H9 (cell line): Measurements from ENCODE around the gene DCLRE1A. TPM values are rescaled to one million over a fixed set of nuclear protein-coding genes. Genes with fewer than 3 reads are reported as not detected.

Experiments
- DNase-seq: peaks from one replicate; pipeline ENCODE4 v3.0.0-alpha.2; 2017
- H2AFZ ChIP-seq: one replicate; pipeline ENCODE4 v1.6.1; 2013; ENCODE audit warnings: mild to moderate bottlenecking, low read length, control low read depth, moderate library complexity
- H2AK5ac ChIP-seq: 2 replicates; pipeline ENCODE4 v1.6.1; 2013; ENCODE audit warnings: low read length, control low read depth, mixed read lengths; ENCODE audit not compliant: insufficient read length
- H2BK120ac ChIP-seq: one replicate; pipeline ENCODE4 v1.6.1; 2013; ENCODE audit warnings: low read depth, mild to moderate bottlenecking, low read length, control low read depth, inconsistent platforms; ENCODE audit not compliant: poor library complexity, severe bottlenecking
- H2BK12ac ChIP-seq: 2 replicates; pipeline ENCODE4 v1.6.1; 2013; ENCODE audit warnings: low read length, control low read depth, mixed read lengths, low read depth; ENCODE audit not compliant: insufficient read length
- H2BK15ac ChIP-seq: 2 replicates; pipeline ENCODE4 v1.6.1; 2013; ENCODE audit warnings: low read depth, low read length, control low read depth
- H2BK20ac ChIP-seq: one replicate; pipeline ENCODE4 v1.6.1; 2013; ENCODE audit warnings: low read depth, mild to moderate bottlenecking, low read length, control low read depth, inconsistent platforms; ENCODE audit not compliant: poor library complexity, severe bottlenecking
- H2BK5ac ChIP-seq: 2 replicates; pipeline ENCODE4 v1.6.1; 2013; ENCODE audit warnings: low read length, control low read depth, mixed read lengths; ENCODE audit not compliant: insufficient read length
- H3K14ac ChIP-seq: 2 replicates; pipeline ENCODE4 v1.6.1; 2013; ENCODE audit warnings: low read length, control low read depth; ENCODE audit not compliant: insufficient read depth
- H3K18ac ChIP-seq: 2 replicates; pipeline ENCODE4 v1.6.1; 2013; ENCODE audit warnings: low read depth, mild to moderate bottlenecking, mixed read lengths, low read length, control low read depth; ENCODE audit not compliant: insufficient read length
- H3K23ac ChIP-seq: 2 replicates; pipeline ENCODE4 v1.6.1; 2013; ENCODE audit warnings: low read length, control low read depth, mixed read lengths, low read depth; ENCODE audit not compliant: insufficient read length
- H3K23me2 ChIP-seq: 2 replicates; pipeline ENCODE4 v1.6.1; 2013; ENCODE audit warnings: low read depth, mild to moderate bottlenecking, mixed read lengths, low read length, control low read depth; ENCODE audit not compliant: insufficient read length, poor library complexity, severe bottlenecking
- H3K27ac ChIP-seq: 2 replicates; pipeline ENCODE4 v1.5.1; 2013; ENCODE audit warnings: low read length, control low read depth, mixed read lengths, low read depth; ENCODE audit not compliant: insufficient read length
- H3K27me3 ChIP-seq: 2 replicates; pipeline ENCODE4 v1.6.1; 2013; ENCODE audit warnings: low read length, control low read depth, inconsistent platforms; ENCODE audit not compliant: insufficient read depth
- H3K4ac ChIP-seq: 2 replicates; pipeline ENCODE4 v1.6.1; 2013; ENCODE audit warnings: low read depth, mild to moderate bottlenecking, control low read depth, inconsistent platforms, low read length, moderate library complexity
- H3K4me1 ChIP-seq: 2 replicates; pipeline ENCODE4 v1.6.1; 2013; ENCODE audit warnings: low read length, control low read depth, inconsistent platforms; ENCODE audit not compliant: insufficient read depth
- H3K4me2 ChIP-seq: 2 replicates; pipeline ENCODE4 v1.6.1; 2013; ENCODE audit warnings: low read length, control low read depth, mixed read lengths; ENCODE audit not compliant: insufficient read length, insufficient read depth
- H3K56ac ChIP-seq: 2 replicates; pipeline ENCODE4 v1.6.1; 2013; ENCODE audit warnings: low read depth, mild to moderate bottlenecking, mixed read lengths, low read length, control low read depth; ENCODE audit not compliant: insufficient read length
- H3K79me1 ChIP-seq: 2 replicates; pipeline ENCODE4 v1.6.1; 2013; ENCODE audit warnings: low read depth, mild to moderate bottlenecking, moderate library complexity, low read length, control low read depth, inconsistent platforms; ENCODE audit not compliant: insufficient read depth, poor library complexity, severe bottlenecking
- H3K79me2 ChIP-seq: 2 replicates; pipeline ENCODE4 v1.6.1; 2013; ENCODE audit warnings: low read length, control low read depth, inconsistent platforms; ENCODE audit not compliant: insufficient read depth
- H3K9ac ChIP-seq: 2 replicates; pipeline ENCODE4 v1.6.1; 2013; ENCODE audit warnings: low read length, control low read depth, mixed read lengths; ENCODE audit not compliant: insufficient read length; ENCODE audit errors: extremely low read depth
- H3K9me3 ChIP-seq: one replicate; pipeline ENCODE4 v1.6.1; 2013; ENCODE audit warnings: low read depth, low read length, inconsistent platforms; ENCODE audit not compliant: control insufficient read depth
- H3T11ph ChIP-seq: one replicate; pipeline ENCODE4 v1.6.1; 2013; ENCODE audit warnings: mild to moderate bottlenecking, low read length, control low read depth, inconsistent platforms
- H4K20me1 ChIP-seq: one replicate; pipeline ENCODE4 v1.6.1; 2013; ENCODE audit not compliant: control insufficient read depth, insufficient read length, insufficient read depth
- H4K5ac ChIP-seq: 2 replicates; pipeline ENCODE4 v1.6.1; 2013; ENCODE audit warnings: low read depth, mild to moderate bottlenecking, mixed read lengths, low read length, control low read depth; ENCODE audit not compliant: insufficient read length
- H4K8ac ChIP-seq: replicated peaks from 2 replicates; pipeline ENCODE4 v1.6.1; 2013; ENCODE audit warnings: low read length, control low read depth, mixed read lengths, low read depth; ENCODE audit not compliant: insufficient read length
- H4K91ac ChIP-seq: 2 replicates; pipeline ENCODE4 v1.6.1; 2013; ENCODE audit warnings: low read depth, mild to moderate bottlenecking, moderate library complexity, mixed read lengths, low read length, control low read depth; ENCODE audit not compliant: insufficient read length
- H3K27ac Mint-ChIP-seq, 3 experiments: 2 replicates in 2 of 3; 3 replicates in 1 of 3; pipeline ENCODE4 v1.8.0; 2020 to 2021; ENCODE audit warnings: mixed read lengths in 3 of 3, mild to moderate bottlenecking in 1 of 3, moderate library complexity in 1 of 3
- H3K27me3 Mint-ChIP-seq: 2 replicates; pipeline ENCODE4 v1.8.0; 2021; ENCODE audit warnings: low read depth, mild to moderate bottlenecking, moderate library complexity, mixed read lengths
- H3K36me3 Mint-ChIP-seq, 3 experiments: 2 replicates in 2 of 3; 3 replicates in 1 of 3; pipeline ENCODE4 v1.8.0; 2020 to 2021; ENCODE audit warnings: low read depth in 3 of 3, mixed read lengths in 3 of 3; ENCODE audit not compliant: insufficient read depth in 1 of 3
- H3K4me1 Mint-ChIP-seq, 2 experiments: 2 replicates each; pipeline ENCODE4 v1.8.0; 2020; ENCODE audit warnings: mixed read lengths in 2 of 2
- H3K4me3 Mint-ChIP-seq, 2 experiments: 2 replicates in 1 of 2; 3 replicates in 1 of 2; pipeline ENCODE4 v1.8.0; 2020 to 2021; ENCODE audit warnings: mild to moderate bottlenecking in 2 of 2, mixed read lengths in 2 of 2, moderate library complexity in 1 of 2
- H3K9me3 Mint-ChIP-seq, 2 experiments: 2 replicates in 1 of 2; 3 replicates in 1 of 2; pipeline ENCODE4 v1.8.0; 2020; ENCODE audit warnings: mild to moderate bottlenecking in 2 of 2, mixed read lengths in 2 of 2, moderate library complexity in 1 of 2
- WGBS: extraction: QIAGEN DNeasy Blood & Tissue Kit; methylation state at CpG from one replicate; pipeline ENCODE4 v1.1.7; 2013; ENCODE audit warnings: missing lambda C conversion rate, low lambda C conversion rate, mixed read lengths; ENCODE audit not compliant: insufficient read length; ENCODE audit errors: extremely low coverage; 5-methylcytosine and 5-hydroxymethylcytosine counted together
- total RNA-seq: library from RNA; stranded (reverse); gene quantifications from 2 replicates; pipeline ENCODE4 v1.2.1, GENCODE V29; 2021
- TF ChIP-seq, protein P1 (sequence below): fragments of 200-600 bp; sonication (generic); conservative IDR thresholded peaks from 3 replicates; pipeline ENCODE4 v1.8.0; 2021; ENCODE audit warnings: antibody characterized with exemption, mild to moderate bottlenecking

Gene DCLRE1A
- total RNA-seq, 1 experiment from 2014 or later, result 9.9 TPM

- no peak overlapping the region for H2BK120ac ChIP-seq
- H4K20me1 ChIP-seq, result no peaks in the 10 kb centered on the region
- H2BK5ac ChIP-seq, result no peak overlapping the region
- no peak overlapping the region for H2AFZ ChIP-seq
- no peak overlapping the region for H2BK15ac ChIP-seq
- no peaks in the 10 kb centered on the region for H3K9me3 ChIP-seq
- H3K4ac ChIP-seq, result no peak overlapping the region
- H2BK12ac ChIP-seq, result no peak overlapping the region
- no peaks in the 10 kb centered on the region for H3K27me3 ChIP-seq
- peaks cover 1% of the 10 kb centered on the region; the same call in 1 of the 2 replicates for H3K4me1 ChIP-seq
- no peak overlapping the region for H3K4me2 ChIP-seq
- no peaks in the 10 kb centered on the region for H3K9me3 Mint-ChIP-seq
- no peak overlapping the region for H3K23ac ChIP-seq
- no peak overlapping the region for H3K4me3 Mint-ChIP-seq
- no peaks in the 10 kb centered on the region for H3K27me3 Mint-ChIP-seq
- H4K8ac ChIP-seq, result no peak overlapping the region
- no peaks in the 10 kb centered on the region for H3K23me2 ChIP-seq
- no peak overlapping the region for H2BK20ac ChIP-seq
- no peak overlapping the region for H4K5ac ChIP-seq
- no peak for DNase-seq
- H3K4me1 Mint-ChIP-seq, result peaks cover 15 to 19% of the 10 kb centered on the region in 2 experiments
- no peak overlapping the region for H4K91ac ChIP-seq
- no peak overlapping the region for H3K9ac ChIP-seq
- no peak overlapping the region for H3T11ph ChIP-seq
- no peak overlapping the region for H3K27ac Mint-ChIP-seq
- no peak overlapping the region for H3K56ac ChIP-seq
- no peak overlapping the region for H2AK5ac ChIP-seq
- no peaks in the 10 kb centered on the region for H3K36me3 Mint-ChIP-seq
- TF ChIP-seq, protein P1, sequence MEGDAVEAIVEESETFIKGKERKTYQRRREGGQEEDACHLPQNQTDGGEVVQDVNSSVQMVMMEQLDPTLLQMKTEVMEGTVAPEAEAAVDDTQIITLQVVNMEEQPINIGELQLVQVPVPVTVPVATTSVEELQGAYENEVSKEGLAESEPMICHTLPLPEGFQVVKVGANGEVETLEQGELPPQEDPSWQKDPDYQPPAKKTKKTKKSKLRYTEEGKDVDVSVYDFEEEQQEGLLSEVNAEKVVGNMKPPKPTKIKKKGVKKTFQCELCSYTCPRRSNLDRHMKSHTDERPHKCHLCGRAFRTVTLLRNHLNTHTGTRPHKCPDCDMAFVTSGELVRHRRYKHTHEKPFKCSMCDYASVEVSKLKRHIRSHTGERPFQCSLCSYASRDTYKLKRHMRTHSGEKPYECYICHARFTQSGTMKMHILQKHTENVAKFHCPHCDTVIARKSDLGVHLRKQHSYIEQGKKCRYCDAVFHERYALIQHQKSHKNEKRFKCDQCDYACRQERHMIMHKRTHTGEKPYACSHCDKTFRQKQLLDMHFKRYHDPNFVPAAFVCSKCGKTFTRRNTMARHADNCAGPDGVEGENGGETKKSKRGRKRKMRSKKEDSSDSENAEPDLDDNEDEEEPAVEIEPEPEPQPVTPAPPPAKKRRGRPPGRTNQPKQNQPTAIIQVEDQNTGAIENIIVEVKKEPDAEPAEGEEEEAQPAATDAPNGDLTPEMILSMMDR, result no peak
- no peak overlapping the region for H3K27ac ChIP-seq
- WGBS, result no CpG with 5 or more reads among the region's 2 CpGs
- H3K14ac ChIP-seq, result no peak overlapping the region
- H3K18ac ChIP-seq, result no peak overlapping the region
- no peaks in the 10 kb centered on the region for H3K79me2 ChIP-seq
- H3K79me1 ChIP-seq, result no peaks in the 10 kb centered on the region
Observed at GRCh38 chr10:113825791-113826190, 28.1 kb downstream of the DCLRE1A start.
